Measurements from ENCODE around the gene TBC1D22A.

DNA sequence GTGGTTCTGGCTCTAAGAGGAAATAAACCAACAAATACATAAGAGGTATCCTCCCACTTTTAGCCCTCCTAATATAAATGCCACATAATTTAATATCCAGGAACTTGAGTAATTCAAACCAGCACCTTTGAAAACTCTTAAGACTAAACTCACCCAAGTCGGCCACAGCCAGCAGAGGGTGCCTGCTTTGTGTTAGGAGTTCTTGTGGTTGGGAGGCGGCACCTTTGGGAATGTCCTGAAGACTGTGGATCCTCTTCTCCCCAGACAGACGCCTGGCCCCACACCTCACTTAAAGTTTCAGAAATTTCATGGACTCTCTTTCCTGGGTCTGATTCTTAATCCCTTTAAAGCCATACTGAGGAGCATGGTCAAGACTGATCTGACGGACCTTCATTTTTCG is 169.0 kb downstream of the TBC1D22A start:
- TF ChIP-seq, protein P1, sequence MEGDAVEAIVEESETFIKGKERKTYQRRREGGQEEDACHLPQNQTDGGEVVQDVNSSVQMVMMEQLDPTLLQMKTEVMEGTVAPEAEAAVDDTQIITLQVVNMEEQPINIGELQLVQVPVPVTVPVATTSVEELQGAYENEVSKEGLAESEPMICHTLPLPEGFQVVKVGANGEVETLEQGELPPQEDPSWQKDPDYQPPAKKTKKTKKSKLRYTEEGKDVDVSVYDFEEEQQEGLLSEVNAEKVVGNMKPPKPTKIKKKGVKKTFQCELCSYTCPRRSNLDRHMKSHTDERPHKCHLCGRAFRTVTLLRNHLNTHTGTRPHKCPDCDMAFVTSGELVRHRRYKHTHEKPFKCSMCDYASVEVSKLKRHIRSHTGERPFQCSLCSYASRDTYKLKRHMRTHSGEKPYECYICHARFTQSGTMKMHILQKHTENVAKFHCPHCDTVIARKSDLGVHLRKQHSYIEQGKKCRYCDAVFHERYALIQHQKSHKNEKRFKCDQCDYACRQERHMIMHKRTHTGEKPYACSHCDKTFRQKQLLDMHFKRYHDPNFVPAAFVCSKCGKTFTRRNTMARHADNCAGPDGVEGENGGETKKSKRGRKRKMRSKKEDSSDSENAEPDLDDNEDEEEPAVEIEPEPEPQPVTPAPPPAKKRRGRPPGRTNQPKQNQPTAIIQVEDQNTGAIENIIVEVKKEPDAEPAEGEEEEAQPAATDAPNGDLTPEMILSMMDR (IDR thresholded peaks at IDR 0.05; ENCODE audit: poor library complexity, severe bottlenecking): no peak
- no peak for TF ChIP-seq POLR2AphosphoS5 (IDR thresholded peaks at IDR 0.05)
